Endometrium (tissue), 2 donors: ENCODE data around the gene TBC1D1.

Experiments
- FAIRE-seq: peaks from 2 replicates; lab custom pipeline; 2012; peaks lifted over from hg19 to GRCh38; lab: Jason Lieb, UNC
- donor health status: control.
- donor health status: control.

TBC1D1 gene

GRCh38 chr4:38082424-38083385 lies 191.8 kb downstream of the TBC1D1 start:
- FAIRE-seq, result no peak

GRCh38 chr4:38084877-38085711 lies 194.2 kb downstream of the TBC1D1 start:
- FAIRE-seq, result no peak

GRCh38 chr4:38085751-38086150 lies 194.9 kb downstream of the TBC1D1 start:
- no peak for FAIRE-seq

- FAIRE-seq, result no peak
These were observed 195.4 kb downstream of the TBC1D1 start for GRCh38 chr4:38086151-38086848.

GRCh38 chr4:38086849-38087226 lies 196.0 kb downstream of the TBC1D1 start:
- no peak for FAIRE-seq

- FAIRE-seq, result no peak
These were observed 197.4 kb downstream of the TBC1D1 start for GRCh38 chr4:38088321-38088720.

- no peak for FAIRE-seq
These were observed 199.1 kb downstream of the TBC1D1 start for GRCh38 chr4:38089961-38090360.

- FAIRE-seq, result no peak
These were observed 199.8 kb downstream of the TBC1D1 start for GRCh38 chr4:38090455-38091246.

- FAIRE-seq, result no peak
These were observed 200.8 kb downstream of the TBC1D1 start for GRCh38 chr4:38091636-38092035.

GRCh38 chr4:38092701-38093100 lies 201.8 kb downstream of the TBC1D1 start:
- FAIRE-seq, result no peak

- FAIRE-seq, result no peak
These were observed 203.5 kb downstream of the TBC1D1 start for GRCh38 chr4:38094419-38094818.

- FAIRE-seq, result no peak
These were observed 204.8 kb downstream of the TBC1D1 start for GRCh38 chr4:38095691-38096090.

- FAIRE-seq, result no peak
These were observed 206.9 kb downstream of the TBC1D1 start for GRCh38 chr4:38097818-38098217.

GRCh38 chr4:38099020-38099600 lies 208.2 kb downstream of the TBC1D1 start:
- no peak for FAIRE-seq

- no peak for FAIRE-seq
These were observed 209.1 kb downstream of the TBC1D1 start for GRCh38 chr4:38099908-38100407.

- FAIRE-seq, result no peak
These were observed 209.8 kb downstream of the TBC1D1 start for GRCh38 chr4:38100474-38101255.

- FAIRE-seq, result no peak
These were observed 210.7 kb downstream of the TBC1D1 start for GRCh38 chr4:38101563-38101962.

GRCh38 chr4:38102957-38103588 lies 212.2 kb downstream of the TBC1D1 start:
- no peak for FAIRE-seq

- FAIRE-seq, result no peak
These were observed 214.8 kb downstream of the TBC1D1 start for GRCh38 chr4:38105475-38106220.
